HG02588 (cell line): ENCODE measurements around the gene CFAP70.

ENCODE experiments used
- ATAC-seq: cut with Tn5 transposase; IDR thresholded peaks from one replicate; pipeline ENCODE4 v1.9.1; 2021; ENCODE audit warnings: mild to moderate bottlenecking, moderate library complexity; ENCODE audit not compliant: unreplicated experiment

CFAP70 gene

DNA sequence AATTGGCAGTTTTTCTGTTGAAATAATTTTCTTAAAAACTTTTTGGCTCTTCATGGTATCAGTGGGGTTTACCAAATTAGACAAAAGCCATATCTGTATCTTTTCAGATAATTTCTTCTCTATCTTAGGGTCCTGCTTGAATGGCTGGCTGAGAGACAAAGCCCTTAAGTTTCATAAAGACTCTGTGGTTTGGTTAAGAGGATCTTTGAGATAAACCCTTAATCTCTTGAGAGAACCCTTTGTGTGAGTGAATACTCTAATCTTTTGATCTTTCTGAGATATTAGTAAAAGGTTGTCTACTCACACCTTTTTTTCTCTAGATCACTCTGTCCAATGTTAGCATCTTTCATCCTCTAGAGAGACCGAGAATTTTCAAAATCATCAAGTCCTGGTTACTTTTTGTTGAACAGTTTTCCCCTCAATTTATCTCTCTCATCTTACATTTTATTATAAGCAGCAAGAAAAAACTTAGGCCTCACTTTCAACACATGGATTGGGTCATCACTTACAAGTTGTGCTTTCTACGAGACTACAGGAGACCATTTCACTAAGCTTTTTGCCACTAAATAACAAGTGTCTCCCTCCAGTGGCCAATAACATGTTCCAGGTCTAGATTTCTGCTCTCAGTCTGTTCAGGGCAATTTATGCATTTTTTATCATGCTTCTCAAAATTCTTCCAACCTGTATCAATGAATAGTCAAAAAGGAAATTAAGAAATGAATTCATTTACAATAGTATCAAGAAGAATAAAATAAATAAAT lies 140.1 kb downstream of the CFAP70 start:
- ATAC-seq, result no peak

DNA sequence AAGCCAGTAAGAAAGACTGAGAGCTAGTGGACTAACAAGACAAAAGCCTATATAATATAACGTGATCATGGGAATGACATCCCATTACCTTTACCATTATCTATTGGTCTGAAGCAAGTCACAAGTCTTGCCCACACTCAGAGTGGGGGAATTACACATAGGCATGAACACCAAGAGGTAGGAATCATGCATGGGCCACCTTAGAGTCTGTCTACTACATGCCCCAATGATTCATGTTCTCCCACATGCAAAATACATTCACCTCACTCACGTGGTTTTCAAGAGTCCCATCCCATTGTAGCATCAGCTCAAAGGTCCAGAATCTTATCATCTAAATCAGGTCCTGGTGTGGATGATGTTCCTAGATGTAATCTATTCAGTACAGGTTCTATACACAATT lies 141.0 kb downstream of the CFAP70 start:
- no peak for ATAC-seq

DNA sequence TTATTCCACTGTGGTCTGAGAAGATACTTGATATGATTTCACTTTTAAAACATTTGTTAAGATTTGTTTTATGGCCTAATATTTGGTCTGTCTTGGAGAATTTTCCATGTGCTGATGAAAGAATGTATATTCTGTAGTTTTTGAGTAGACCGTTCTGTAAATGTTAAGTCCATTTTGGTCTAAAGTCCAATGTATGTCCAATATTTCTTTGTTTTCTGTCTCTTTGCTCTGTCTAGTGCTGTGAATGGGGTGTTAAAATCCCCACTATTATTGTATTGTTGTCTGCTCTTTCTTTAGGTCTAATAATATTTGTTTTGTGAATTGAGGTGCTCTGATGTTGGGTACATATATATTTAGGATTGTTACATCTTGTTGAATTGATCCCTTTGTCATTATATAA lies 142.9 kb downstream of the CFAP70 start:
- no peak for ATAC-seq

DNA sequence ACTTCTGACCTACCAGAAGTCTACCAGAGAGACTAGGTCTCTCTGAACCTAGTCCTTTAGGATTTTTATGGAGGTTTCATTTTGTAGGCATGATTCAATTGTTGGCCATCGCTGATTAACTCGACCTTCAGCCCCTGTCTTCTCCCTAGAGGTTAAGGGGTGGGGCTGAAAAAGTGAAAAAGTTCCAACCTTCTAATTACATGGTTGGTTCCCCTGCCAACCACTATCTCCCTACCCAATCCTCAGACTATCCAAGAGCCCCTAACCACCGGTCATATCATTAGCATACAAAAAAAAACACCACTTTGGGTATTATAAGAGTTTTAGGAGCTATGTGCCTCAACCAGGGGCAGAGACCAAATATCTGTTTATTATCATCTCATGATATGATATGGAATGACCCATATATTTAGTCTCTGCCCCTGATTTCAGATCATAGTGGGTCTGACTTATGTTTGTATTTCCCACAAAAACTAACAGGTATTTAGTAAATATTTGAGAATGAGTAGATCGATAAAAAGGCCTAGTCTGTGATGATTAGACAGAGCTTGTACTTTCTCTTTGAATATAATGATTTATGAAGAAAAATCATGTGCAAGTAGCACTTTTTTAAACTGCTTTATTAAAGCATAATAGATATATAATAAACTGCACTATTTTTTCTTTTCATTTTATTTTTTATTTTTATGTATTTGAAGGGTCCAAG lies 147.4 kb downstream of the CFAP70 start:
- ATAC-seq, result no peak

DNA sequence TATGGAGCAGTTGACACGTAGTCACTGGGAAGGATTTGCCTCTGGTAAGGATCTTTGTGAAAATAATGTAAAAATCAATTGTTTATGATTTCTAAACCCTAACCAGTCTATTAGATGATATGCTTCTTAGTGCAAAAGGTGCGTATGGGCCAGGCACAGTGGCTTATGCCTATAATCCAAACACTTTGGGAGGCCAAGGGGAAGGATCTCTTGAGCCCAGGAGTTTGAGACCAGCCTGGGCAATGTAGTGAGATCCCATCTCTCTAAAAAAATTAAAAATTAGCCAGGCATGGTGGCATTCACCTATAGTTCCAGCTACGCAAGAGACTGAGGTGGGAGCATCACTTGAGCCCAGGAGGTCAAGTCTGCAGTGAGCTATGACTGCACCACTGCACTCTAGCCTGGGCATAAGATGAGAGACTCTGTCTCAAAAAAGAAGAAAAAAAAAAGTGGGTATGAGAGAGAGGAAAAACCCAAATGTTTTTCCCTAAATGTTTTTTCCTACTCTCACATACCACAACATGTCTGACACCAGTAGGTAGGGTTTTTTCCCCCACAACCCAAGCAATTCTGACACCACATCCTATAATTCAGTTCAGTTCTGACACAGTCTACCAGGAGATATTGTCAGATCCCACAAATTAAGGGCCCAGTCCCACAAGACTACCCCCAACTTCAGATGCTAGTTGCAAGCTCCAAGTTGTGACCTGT lies 148.1 kb downstream of the CFAP70 start:
- no peak for ATAC-seq

DNA sequence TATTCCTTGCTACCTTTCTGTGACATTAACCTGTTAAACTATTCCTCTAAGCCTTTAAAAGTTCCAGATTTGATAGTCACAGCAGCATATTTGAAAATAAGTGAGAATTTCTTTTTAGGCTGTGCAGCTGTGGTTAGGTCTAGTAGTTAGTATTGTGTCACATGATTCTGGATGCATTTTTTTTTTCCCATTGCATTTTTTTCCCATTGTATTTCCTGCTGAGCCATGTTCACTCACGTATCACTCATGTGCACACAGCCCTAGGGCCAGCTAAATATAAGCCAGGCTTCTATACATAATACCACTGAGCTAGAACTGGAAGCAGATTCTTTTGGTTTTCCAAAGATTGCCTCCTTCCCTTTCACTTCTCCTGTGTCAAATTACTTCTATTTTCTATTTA lies 149.0 kb downstream of the CFAP70 start:
- ATAC-seq, result no peak

DNA sequence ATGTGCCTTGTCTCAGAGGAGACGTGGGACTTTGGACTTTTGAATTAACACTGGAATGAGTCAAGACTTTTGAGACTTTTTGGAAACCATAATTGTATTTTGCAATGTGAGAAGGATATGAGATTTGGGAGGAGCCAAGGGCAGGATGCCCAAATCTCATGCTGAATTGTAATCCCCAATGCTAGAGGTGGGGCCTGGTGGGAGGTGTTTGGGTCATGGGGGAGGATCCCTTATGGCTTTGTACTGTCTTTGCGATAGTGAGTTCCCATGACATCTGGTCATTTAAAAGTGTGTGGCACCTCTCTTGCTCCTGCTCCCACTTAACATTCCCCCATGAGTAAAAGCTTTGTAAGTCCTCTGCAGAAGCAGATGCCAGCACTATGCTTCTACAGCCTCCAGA lies 150.8 kb downstream of the CFAP70 start:
- ATAC-seq, result no peak

DNA sequence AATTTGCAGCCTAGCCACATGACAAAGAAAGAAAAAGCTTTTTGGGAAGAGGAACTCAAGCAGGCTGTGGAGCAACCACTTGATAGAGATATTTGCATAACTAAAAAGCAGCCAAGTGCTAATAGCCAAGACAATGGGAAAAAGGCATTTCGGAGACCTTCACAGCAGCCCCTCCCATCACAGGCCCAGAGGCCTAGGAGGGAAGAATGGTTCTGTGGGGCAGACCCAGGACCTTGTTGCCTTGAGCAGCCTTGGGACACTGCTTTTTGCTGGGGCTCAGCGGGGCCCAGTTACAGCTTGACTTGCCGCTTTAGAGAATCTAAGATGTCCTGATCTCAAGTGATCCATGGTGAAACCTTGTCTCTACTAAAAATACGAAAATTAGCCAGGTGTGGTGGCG lies 152.3 kb downstream of the CFAP70 start:
- ATAC-seq, result no peak

DNA sequence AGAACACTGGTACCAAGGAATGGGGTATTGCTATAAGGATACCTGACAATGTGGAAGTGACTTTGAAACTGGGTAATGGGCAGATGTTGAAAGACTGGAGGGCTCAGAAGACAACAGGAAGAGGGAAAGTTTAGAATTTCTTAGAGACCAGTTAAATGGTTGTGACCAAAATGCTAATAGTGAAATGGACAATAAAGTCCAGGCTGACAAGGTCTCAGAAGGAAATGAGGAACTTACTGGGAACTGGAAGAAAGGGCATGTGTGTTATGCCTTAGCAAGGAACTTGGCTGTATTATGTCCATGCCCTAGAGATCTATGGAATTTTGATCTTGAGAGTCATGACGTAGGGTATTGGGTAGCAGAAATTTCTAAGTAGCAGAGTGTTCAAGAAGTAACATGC lies 152.8 kb downstream of the CFAP70 start:
- no peak for ATAC-seq

DNA sequence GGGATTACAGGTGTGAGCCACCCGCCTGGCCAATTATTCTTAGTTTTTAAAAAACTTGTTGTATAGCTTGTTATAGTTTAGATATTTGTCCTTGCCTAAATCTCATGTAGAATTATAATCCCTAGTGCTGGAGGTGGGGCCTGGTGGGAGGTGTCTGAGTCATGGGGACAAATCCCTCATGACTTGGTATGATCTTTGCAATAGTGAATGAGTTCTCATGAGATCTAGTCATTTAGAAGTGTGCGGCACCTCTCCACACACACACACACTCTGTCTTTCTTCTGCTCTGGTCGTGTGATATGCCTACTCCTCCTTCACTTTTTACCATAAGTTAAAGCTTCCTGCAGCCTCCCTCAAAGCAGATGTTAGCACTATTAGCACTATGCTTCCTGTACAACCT lies 153.6 kb downstream of the CFAP70 start:
- ATAC-seq, result no peak
